ENCODE results near the gene TMED9. TPM values are rescaled to one million over a fixed set of nuclear protein-coding genes. Genes with fewer than 3 reads are reported as not detected.

Gene TMED9
- total and polyA plus RNA-seq, 10 of the 15 experiments (the other 5 are each of a cell fraction or from before 2014, with no cell fraction given), result 35.7 to 144 (median 105) TPM

DNA sequence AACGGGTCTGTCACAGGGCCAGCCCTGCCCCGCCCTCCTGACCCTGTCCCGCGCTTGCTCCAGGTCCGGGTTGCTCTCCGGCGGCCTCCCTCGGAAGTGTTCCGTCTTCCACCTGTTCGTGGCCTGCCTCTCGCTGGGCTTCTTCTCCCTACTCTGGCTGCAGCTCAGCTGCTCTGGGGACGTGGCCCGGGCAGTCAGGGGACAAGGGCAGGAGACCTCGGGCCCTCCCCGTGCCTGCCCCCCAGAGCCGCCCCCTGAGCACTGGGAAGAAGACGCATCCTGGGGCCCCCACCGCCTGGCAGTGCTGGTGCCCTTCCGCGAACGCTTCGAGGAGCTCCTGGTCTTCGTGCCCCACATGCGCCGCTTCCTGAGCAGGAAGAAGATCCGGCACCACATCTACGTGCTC is 12.1 kb downstream of the TMED9 start:
- BruUV-seq (replicated peaks), result no TSS peak
- no peak for TF ChIP-seq PML (IDR thresholded peaks at IDR 0.05; ENCODE audit: low read length)
- TF ChIP-seq CEBPB (IDR thresholded peaks at IDR 0.05; ENCODE audit: borderline replicate concordance in 1 of 2, low read depth in 2 of 2, low read length in 2 of 2), result no peak
- no peak for TF ChIP-seq IKZF1 (conservative IDR thresholded peaks at IDR 0.05)
- no peak for TF ChIP-seq ZNF217 (IDR thresholded peaks at IDR 0.05)
- TF ChIP-seq JUND (IDR thresholded peaks at IDR 0.05; ENCODE audit: low read depth, low read length), result no peak
- Histone ChIP-seq H3K79me2 (ENCODE audit: control insufficient read depth, insufficient read depth, low read length) (peaks cover 13% of the 10 kb centered on the region), H3K4me2 (ENCODE audit: control insufficient read depth, insufficient read depth) (no peak overlapping the region), H3K4me3 (no peak overlapping the region), H3K27ac (ENCODE audit: control insufficient read depth, insufficient read depth) (no peak overlapping the region), H3K9me3 (replicated peaks; ENCODE audit: control insufficient read depth, insufficient read depth, low read length) (no peaks in the 10 kb centered on the region), H2AFZ (ENCODE audit: control insufficient read depth, low read depth, low read length) (no peak overlapping the region), H3K4me1 (ENCODE audit: control insufficient read depth, insufficient read depth, low read length) (peaks cover 3% of the 10 kb centered on the region; the same call in 1 of the 2 replicates), H4K20me1 (ENCODE audit: control insufficient read depth, insufficient read depth) (no peaks in the 10 kb centered on the region), H3K9ac (ENCODE audit: control insufficient read depth, insufficient read depth, low read length) (no peak overlapping the region), H3K36me3 (ENCODE audit: control insufficient read depth in 2 of 2, insufficient read depth in 2 of 2, low read length in 1 of 2) (peaks cover 0 to 4% of the 10 kb centered on the region in 2 experiments; a peak in 1 of 4 replicates), H3K27me3 (replicated peaks in 1 of 2; ENCODE audit: control insufficient read depth in 2 of 2, insufficient read depth in 2 of 2, low read length in 1 of 2) (no peaks in the 10 kb centered on the region)
- POLR2A ChIA-PET, result interaction anchor here (0.6 kb wide), 1 partner anchor 11 kb away, joined by 4 read pairs; no protein-coding TSS in a partner anchor
- FAIRE-seq (no peak), ATAC-seq (no peak), DNase-seq (ENCODE audit: low read depth, low spot score) (no peak)
- RAD21 ChIA-PET (ENCODE audit: unreplicated experiment), result no interaction called here
- WGBS (ENCODE audit: insufficient coverage, insufficient replicate concordance, low lambda C conversion rate, missing lambda C conversion rate), result 95% methylated on average over 22 of the region's 27 CpGs
- CTCF ChIA-PET, result no interaction called here
- SMC1A ChIA-PET (ENCODE audit: uncharacterized antibody, unreplicated experiment), result no interaction called here
- intact Hi-C loops (cut with micrococcal nuclease; ENCODE audit: unreplicated experiment), result loop anchor here (5.0 kb wide), 1 partner anchor 97 kb away; the partner anchor contains the start of gene DOK3
- in situ Hi-C loops (cut with MboI), result loop anchor here (10.0 to 25.0 kb wide), 3 partner anchors 461 to 1567 kb away; no protein-coding TSS in a partner anchor

DNA sequence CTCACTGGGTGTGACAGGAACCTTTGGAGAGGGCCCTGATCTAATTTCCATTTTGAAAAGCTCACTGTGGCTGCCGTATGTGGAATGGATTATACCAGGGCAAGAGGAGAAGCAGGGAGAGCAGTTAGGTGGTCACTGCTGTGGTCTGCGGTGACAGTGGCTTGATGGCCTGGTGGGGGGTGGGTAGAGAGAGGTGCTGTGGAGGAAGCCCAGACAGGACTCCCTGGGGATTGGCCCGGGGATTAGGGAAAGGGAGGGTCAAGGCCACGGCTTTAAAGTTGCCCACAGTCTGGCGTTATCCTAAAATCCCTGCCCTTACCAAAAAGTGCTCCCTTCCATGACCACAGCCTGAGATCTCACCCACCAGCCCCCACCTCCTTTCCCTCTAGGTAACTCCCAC is 12.7 kb downstream of the TMED9 start:
- in situ Hi-C loops (cut with MboI), result loop anchor here (10.0 to 25.0 kb wide), 3 partner anchors 460 to 1567 kb away; no protein-coding TSS in a partner anchor
- TF ChIP-seq ZNF24 (IDR thresholded peaks at IDR 0.05) (no peak), HSF1 (IDR thresholded peaks at IDR 0.05; ENCODE audit: low read depth, low read length) (no peak), MYC (IDR thresholded peaks at IDR 0.05; ENCODE audit: insufficient read depth, insufficient read length, insufficient replicate concordance, low read length, severe bottlenecking) (no peak), NR2F1 (conservative IDR thresholded peaks at IDR 0.05) (no peak), SMARCA5 (IDR thresholded peaks at IDR 0.05) (no peak)
- TF ChIP-seq, protein P1, sequence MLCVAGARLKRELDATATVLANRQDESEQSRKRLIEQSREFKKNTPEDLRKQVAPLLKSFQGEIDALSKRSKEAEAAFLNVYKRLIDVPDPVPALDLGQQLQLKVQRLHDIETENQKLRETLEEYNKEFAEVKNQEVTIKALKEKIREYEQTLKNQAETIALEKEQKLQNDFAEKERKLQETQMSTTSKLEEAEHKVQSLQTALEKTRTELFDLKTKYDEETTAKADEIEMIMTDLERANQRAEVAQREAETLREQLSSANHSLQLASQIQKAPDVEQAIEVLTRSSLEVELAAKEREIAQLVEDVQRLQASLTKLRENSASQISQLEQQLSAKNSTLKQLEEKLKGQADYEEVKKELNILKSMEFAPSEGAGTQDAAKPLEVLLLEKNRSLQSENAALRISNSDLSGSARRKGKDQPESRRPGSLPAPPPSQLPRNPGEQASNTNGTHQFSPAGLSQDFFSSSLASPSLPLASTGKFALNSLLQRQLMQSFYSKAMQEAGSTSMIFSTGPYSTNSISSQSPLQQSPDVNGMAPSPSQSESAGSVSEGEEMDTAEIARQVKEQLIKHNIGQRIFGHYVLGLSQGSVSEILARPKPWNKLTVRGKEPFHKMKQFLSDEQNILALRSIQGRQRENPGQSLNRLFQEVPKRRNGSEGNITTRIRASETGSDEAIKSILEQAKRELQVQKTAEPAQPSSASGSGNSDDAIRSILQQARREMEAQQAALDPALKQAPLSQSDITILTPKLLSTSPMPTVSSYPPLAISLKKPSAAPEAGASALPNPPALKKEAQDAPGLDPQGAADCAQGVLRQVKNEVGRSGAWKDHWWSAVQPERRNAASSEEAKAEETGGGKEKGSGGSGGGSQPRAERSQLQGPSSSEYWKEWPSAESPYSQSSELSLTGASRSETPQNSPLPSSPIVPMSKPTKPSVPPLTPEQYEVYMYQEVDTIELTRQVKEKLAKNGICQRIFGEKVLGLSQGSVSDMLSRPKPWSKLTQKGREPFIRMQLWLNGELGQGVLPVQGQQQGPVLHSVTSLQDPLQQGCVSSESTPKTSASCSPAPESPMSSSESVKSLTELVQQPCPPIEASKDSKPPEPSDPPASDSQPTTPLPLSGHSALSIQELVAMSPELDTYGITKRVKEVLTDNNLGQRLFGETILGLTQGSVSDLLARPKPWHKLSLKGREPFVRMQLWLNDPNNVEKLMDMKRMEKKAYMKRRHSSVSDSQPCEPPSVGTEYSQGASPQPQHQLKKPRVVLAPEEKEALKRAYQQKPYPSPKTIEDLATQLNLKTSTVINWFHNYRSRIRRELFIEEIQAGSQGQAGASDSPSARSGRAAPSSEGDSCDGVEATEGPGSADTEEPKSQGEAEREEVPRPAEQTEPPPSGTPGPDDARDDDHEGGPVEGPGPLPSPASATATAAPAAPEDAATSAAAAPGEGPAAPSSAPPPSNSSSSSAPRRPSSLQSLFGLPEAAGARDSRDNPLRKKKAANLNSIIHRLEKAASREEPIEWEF (IDR thresholded peaks at IDR 0.05; ENCODE audit: insufficient replicate concordance, low read depth, low read length), result no peak

More for the DNA sequence above, 12.7 kb downstream of the TMED9 start:
- Histone ChIP-seq H3K4me3 (no peak overlapping the region), H3K27ac (ENCODE audit: control insufficient read depth, insufficient read depth) (no peak overlapping the region), H3K79me2 (ENCODE audit: control insufficient read depth, insufficient read depth, low read length) (peaks cover 13% of the 10 kb centered on the region), H3K4me1 (ENCODE audit: control insufficient read depth, insufficient read depth, low read length) (peaks cover 3% of the 10 kb centered on the region; the same call in 1 of the 2 replicates), H2AFZ (ENCODE audit: control insufficient read depth, low read depth, low read length) (no peak overlapping the region), H3K9ac (ENCODE audit: control insufficient read depth, insufficient read depth, low read length) (no peak overlapping the region), H3K4me2 (ENCODE audit: control insufficient read depth, insufficient read depth) (no peak overlapping the region), H4K20me1 (ENCODE audit: control insufficient read depth, insufficient read depth) (no peaks in the 10 kb centered on the region), H3K36me3 (ENCODE audit: control insufficient read depth in 2 of 2, insufficient read depth in 2 of 2, low read length in 1 of 2) (peaks cover 0 to 4% of the 10 kb centered on the region in 2 experiments; a peak in 1 of 4 replicates), H3K9me3 (replicated peaks; ENCODE audit: control insufficient read depth, insufficient read depth, low read length) (no peaks in the 10 kb centered on the region), H3K27me3 (replicated peaks in 1 of 2; ENCODE audit: control insufficient read depth in 2 of 2, insufficient read depth in 2 of 2, low read length in 1 of 2) (no peaks in the 10 kb centered on the region)
- ChIA-PET POLR2A (no interaction called here), SMC1A (ENCODE audit: uncharacterized antibody, unreplicated experiment) (no interaction called here), RAD21 (ENCODE audit: unreplicated experiment) (no interaction called here), CTCF (no interaction called here)
- DNase-seq (ENCODE audit: low read depth, low spot score) (no peak), FAIRE-seq (no peak), ATAC-seq (no peak)
- WGBS (ENCODE audit: insufficient coverage, insufficient replicate concordance, low lambda C conversion rate, missing lambda C conversion rate), result 62% methylated on average over 4 of the region's 5 CpGs
- no TSS peak for BruUV-seq (replicated peaks)
- intact Hi-C loops (cut with micrococcal nuclease; ENCODE audit: unreplicated experiment), result loop anchor here (5.0 kb wide), 1 partner anchor 97 kb away; the partner anchor contains the start of gene DOK3
